HepG2 (cell line): ENCODE data around the gene RAB15. TPM values are rescaled to one million over a fixed set of nuclear protein-coding genes. Genes with fewer than 3 reads are reported as not detected.
A peak's percentile ranks its signal among the peaks of the same experiment; 100 is the strongest.

Source experiments
- CCDC6 ChIP-seq: sonication (generic); formaldehyde crosslinking; IDR thresholded peaks from 2 replicates; pipeline ENCODE4 v1.8.1; 2022; ENCODE audit warnings: mild to moderate bottlenecking, missing genetic modification reagents, moderate library complexity
- CREM ChIP-seq, 2 experiments: sonication (generic) in 1 of 2; formaldehyde crosslinking in 1 of 2; IDR thresholded peaks; 2 replicates each; pipeline versions ENCODE4 v1.4.0 to v1.6.1; 2016 to 2020; ENCODE audit warnings: antibody characterized with exemption in 1 of 2, mild to moderate bottlenecking in 1 of 2, missing genetic modification reagents in 1 of 2
- FOXC1 ChIP-seq: sonication (generic); formaldehyde crosslinking; IDR thresholded peaks from 2 replicates; pipeline ENCODE4 v1.8.0; 2022; ENCODE audit warnings: mild to moderate bottlenecking, missing genetic modification reagents, borderline replicate concordance
- FOXK1 ChIP-seq: sonication (generic); formaldehyde crosslinking; IDR thresholded peaks from 2 replicates; pipeline ENCODE4 v1.4.0; 2020; ENCODE audit warnings: low read depth, missing genetic modification reagents, borderline replicate concordance
- KDM5B ChIP-seq: sonication (generic); formaldehyde crosslinking; IDR thresholded peaks from 2 replicates; pipeline ENCODE4 v1.4.0; 2020; ENCODE audit warnings: missing genetic modification reagents, mild to moderate bottlenecking, borderline replicate concordance
- MEF2D ChIP-seq: sonication (generic); formaldehyde crosslinking; IDR thresholded peaks from 2 replicates; pipeline ENCODE4 v1.5.1; 2020; ENCODE audit warnings: mild to moderate bottlenecking, missing genetic modification reagents
- NAIF1 ChIP-seq: sonication (generic); formaldehyde crosslinking; IDR thresholded peaks from 2 replicates; pipeline ENCODE4 v1.5.0; 2020; ENCODE audit warnings: mild to moderate bottlenecking, missing genetic modification reagents, borderline replicate concordance
- RARG ChIP-seq: sonication (generic); formaldehyde crosslinking; IDR thresholded peaks from 2 replicates; pipeline ENCODE4 v1.4.0; 2020; ENCODE audit warnings: low read depth, mild to moderate bottlenecking, missing genetic modification reagents
- ZBTB37 ChIP-seq: sonication (generic); formaldehyde crosslinking; IDR thresholded peaks from 2 replicates; pipeline ENCODE4 v1.4.0; 2020; ENCODE audit warnings: mild to moderate bottlenecking, missing genetic modification reagents
- ZNF567 ChIP-seq: sonication (generic); formaldehyde crosslinking; IDR thresholded peaks from 2 replicates; pipeline ENCODE4 v1.8.1; 2023; ENCODE audit warnings: mild to moderate bottlenecking, missing genetic modification reagents, borderline replicate concordance
- polyA plus RNA-seq, 8 experiments: library from polyadenylated mRNA; depleted of rRNA in 3 of 8; stranded (reverse) in 7 of 8; unstranded in 1 of 8; fragments of >200 nt; fragmentation: Illumina TruSeq in 4 of 8; extraction: Trizol in 4 of 8; gene quantifications; 2 replicates each; pipeline versions ENCODE4 v1.2.1 to v1.2.3, GENCODE V29; 2011 to 2016; ENCODE audit warnings: low read depth in 4 of 8, missing spikeins in 1 of 8, mixed read lengths in 1 of 8; ENCODE audit not compliant: insufficient read depth in 1 of 8
- total RNA-seq, 5 experiments: library from RNA; depleted of rRNA; stranded (reverse); fragments of >200 nt; fragmentation: Illumina TruSeq; extraction: Trizol; gene quantifications; 2 replicates each; pipeline ENCODE4 v1.2.3, GENCODE V29; 2016; ENCODE audit warnings: low read depth in 1 of 5
- TF ChIP-seq, protein P1 (sequence below): sonication (generic); formaldehyde crosslinking; IDR thresholded peaks from 2 replicates; pipeline ENCODE4 v1.4.0; 2020; ENCODE audit warnings: missing genetic modification reagents
- TF ChIP-seq, protein P2 (sequence below): sonication (generic); formaldehyde crosslinking; IDR thresholded peaks from 2 replicates; pipeline ENCODE4 v1.4.0; 2020; ENCODE audit warnings: mild to moderate bottlenecking, missing genetic modification reagents
- TF ChIP-seq, protein P3 (sequence below): sonication (generic); formaldehyde crosslinking; IDR thresholded peaks from 2 replicates; pipeline ENCODE4 v1.9.0; 2021; ENCODE audit warnings: mild to moderate bottlenecking, missing genetic modification reagents

Gene RAB15
- total and polyA plus RNA-seq, 2 of the 13 experiments (the other 11 are each of a cell fraction or from before 2014, with no cell fraction given): 7.4 to 18.5 TPM

DNA sequence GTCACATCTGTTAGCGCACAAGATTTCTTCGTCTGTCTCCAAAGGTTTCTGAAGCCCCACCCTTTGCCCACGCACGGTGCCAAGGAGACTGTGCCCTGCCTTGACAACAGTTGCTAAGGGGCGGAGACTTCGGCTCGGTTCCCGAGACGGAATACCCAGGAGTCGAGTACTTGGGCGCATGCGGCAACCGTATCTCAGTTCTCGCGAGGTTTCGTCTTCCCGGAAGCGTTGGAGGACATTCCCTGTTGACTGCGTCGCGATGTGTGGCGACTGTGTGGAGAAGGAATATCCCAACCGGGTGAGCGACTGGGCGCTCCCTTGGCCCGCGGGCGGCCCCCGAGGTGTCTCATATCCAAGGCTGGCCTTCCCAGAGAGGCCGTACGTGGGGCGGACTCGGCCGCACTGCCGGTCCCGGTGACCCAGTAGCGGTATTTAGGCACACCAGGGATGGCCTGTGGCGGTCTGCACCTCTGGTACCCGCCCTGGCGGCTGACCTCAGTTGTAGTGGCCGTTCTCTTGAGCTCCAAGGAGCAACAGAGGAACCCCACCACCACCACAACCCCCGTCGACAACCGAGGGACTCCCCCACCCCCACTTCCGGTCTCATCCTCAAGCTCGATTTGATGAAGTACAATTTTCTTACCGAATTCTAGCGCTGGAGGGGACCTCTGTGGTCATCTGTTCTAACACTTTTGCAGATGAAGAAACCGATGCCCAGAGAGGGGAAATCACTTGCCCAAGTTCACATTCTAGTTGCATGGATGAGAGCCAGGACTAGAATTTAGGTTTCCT lies 57.7 kb downstream of the RAB15 start, which contains the start of gene CHURC1 (continued):
- TF ChIP-seq, protein P1, sequence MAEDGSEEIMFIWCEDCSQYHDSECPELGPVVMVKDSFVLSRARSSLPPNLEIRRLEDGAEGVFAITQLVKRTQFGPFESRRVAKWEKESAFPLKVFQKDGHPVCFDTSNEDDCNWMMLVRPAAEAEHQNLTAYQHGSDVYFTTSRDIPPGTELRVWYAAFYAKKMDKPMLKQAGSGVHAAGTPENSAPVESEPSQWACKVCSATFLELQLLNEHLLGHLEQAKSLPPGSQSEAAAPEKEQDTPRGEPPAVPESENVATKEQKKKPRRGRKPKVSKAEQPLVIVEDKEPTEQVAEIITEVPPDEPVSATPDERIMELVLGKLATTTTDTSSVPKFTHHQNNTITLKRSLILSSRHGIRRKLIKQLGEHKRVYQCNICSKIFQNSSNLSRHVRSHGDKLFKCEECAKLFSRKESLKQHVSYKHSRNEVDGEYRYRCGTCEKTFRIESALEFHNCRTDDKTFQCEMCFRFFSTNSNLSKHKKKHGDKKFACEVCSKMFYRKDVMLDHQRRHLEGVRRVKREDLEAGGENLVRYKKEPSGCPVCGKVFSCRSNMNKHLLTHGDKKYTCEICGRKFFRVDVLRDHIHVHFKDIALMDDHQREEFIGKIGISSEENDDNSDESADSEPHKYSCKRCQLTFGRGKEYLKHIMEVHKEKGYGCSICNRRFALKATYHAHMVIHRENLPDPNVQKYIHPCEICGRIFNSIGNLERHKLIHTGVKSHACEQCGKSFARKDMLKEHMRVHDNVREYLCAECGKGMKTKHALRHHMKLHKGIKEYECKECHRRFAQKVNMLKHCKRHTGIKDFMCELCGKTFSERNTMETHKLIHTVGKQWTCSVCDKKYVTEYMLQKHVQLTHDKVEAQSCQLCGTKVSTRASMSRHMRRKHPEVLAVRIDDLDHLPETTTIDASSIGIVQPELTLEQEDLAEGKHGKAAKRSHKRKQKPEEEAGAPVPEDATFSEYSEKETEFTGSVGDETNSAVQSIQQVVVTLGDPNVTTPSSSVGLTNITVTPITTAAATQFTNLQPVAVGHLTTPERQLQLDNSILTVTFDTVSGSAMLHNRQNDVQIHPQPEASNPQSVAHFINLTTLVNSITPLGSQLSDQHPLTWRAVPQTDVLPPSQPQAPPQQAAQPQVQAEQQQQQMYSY: no peak
- TF ChIP-seq FOXK1 (CRISPR knock-in tag) (0 out of 2 replicates have a peak, but pooled peaks have one; percentile 38), NAIF1 (0 out of 2 replicates have a peak, but pooled peaks have one; percentile 16), RARG (CRISPR knock-in tag) (no peak), CREM (IDR thresholded peaks at IDR 0.05) (peak; percentile 44; the same call in 1 of the 2 replicates), CREM (CRISPR knock-in tag; IDR thresholded peaks at IDR 0.05) (no peak), ZBTB37 (CRISPR knock-in tag) (no peak), KDM5B (CRISPR knock-in tag) (peak; percentile 80; the same call in 1 of the 2 replicates), ZNF567 (CRISPR knock-in tag) (no peak), CCDC6 (CRISPR knock-in tag) (no peak), FOXC1 (no peak), MEF2D (CRISPR knock-in tag) (no peak)
- TF ChIP-seq, protein P2, sequence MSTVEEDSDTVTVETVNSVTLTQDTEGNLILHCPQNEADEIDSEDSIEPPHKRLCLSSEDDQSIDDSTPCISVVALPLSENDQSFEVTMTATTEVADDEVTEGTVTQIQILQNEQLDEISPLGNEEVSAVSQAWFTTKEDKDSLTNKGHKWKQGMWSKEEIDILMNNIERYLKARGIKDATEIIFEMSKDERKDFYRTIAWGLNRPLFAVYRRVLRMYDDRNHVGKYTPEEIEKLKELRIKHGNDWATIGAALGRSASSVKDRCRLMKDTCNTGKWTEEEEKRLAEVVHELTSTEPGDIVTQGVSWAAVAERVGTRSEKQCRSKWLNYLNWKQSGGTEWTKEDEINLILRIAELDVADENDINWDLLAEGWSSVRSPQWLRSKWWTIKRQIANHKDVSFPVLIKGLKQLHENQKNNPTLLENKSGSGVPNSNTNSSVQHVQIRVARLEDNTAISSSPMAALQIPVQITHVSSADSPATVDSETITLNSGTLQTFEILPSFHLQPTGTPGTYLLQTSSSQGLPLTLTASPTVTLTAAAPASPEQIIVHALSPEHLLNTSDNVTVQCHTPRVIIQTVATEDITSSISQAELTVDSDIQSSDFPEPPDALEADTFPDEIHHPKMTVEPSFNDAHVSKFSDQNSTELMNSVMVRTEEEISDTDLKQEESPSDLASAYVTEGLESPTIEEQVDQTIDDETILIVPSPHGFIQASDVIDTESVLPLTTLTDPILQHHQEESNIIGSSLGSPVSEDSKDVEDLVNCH (CRISPR knock-in tag): no peak
- TF ChIP-seq, protein P3, sequence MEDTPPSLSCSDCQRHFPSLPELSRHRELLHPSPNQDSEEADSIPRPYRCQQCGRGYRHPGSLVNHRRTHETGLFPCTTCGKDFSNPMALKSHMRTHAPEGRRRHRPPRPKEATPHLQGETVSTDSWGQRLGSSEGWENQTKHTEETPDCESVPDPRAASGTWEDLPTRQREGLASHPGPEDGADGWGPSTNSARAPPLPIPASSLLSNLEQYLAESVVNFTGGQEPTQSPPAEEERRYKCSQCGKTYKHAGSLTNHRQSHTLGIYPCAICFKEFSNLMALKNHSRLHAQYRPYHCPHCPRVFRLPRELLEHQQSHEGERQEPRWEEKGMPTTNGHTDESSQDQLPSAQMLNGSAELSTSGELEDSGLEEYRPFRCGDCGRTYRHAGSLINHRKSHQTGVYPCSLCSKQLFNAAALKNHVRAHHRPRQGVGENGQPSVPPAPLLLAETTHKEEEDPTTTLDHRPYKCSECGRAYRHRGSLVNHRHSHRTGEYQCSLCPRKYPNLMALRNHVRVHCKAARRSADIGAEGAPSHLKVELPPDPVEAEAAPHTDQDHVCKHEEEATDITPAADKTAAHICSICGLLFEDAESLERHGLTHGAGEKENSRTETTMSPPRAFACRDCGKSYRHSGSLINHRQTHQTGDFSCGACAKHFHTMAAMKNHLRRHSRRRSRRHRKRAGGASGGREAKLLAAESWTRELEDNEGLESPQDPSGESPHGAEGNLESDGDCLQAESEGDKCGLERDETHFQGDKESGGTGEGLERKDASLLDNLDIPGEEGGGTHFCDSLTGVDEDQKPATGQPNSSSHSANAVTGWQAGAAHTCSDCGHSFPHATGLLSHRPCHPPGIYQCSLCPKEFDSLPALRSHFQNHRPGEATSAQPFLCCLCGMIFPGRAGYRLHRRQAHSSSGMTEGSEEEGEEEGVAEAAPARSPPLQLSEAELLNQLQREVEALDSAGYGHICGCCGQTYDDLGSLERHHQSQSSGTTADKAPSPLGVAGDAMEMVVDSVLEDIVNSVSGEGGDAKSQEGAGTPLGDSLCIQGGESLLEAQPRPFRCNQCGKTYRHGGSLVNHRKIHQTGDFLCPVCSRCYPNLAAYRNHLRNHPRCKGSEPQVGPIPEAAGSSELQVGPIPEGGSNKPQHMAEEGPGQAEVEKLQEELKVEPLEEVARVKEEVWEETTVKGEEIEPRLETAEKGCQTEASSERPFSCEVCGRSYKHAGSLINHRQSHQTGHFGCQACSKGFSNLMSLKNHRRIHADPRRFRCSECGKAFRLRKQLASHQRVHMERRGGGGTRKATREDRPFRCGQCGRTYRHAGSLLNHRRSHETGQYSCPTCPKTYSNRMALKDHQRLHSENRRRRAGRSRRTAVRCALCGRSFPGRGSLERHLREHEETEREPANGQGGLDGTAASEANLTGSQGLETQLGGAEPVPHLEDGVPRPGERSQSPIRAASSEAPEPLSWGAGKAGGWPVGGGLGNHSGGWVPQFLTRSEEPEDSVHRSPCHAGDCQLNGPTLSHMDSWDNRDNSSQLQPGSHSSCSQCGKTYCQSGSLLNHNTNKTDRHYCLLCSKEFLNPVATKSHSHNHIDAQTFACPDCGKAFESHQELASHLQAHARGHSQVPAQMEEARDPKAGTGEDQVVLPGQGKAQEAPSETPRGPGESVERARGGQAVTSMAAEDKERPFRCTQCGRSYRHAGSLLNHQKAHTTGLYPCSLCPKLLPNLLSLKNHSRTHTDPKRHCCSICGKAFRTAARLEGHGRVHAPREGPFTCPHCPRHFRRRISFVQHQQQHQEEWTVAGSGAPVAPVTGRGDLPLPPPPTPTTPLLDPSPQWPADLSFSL: no peak
